Vagina (tissue), 2 donors: ENCODE measurements around the gene TM9SF4. TPM values are rescaled to one million over a fixed set of nuclear protein-coding genes. Genes with fewer than 3 reads are reported as not detected.

Experiments
- DNase-seq, 2 donors: peaks; one replicate each; pipeline ENCODE4 v3.0.0-alpha.2; 2017; ENCODE audit errors: extremely low spot score in 2 of 2
- H3K27ac ChIP-seq: fragments of 200-600 bp; sonication (generic); one replicate; pipeline ENCODE4 v1.5.1; 2019
- H3K27me3 ChIP-seq: fragments of 200-600 bp; sonication (generic); one replicate; pipeline ENCODE4 v1.5.1; 2019
- H3K36me3 ChIP-seq, 2 donors: fragments of 200-600 bp; sonication (generic); one replicate each; pipeline ENCODE4 v1.5.1; 2017 to 2019
- H3K4me1 ChIP-seq: fragments of 200-600 bp; sonication (generic); one replicate; pipeline ENCODE4 v1.5.1; 2019
- H3K4me3 ChIP-seq, 2 donors: fragments of 200-600 bp; sonication (generic); 1 replicate in 1 of 2; 2 replicates in 1 of 2; pipeline ENCODE4 v1.5.1; 2016 to 2019
- H3K9me3 ChIP-seq: fragments of 200-600 bp; sonication (generic); one replicate; pipeline ENCODE4 v1.5.1; 2019
- POLR2A ChIP-seq, 2 donors: fragments of 450-650 bp; IDR thresholded peaks; one replicate each; pipeline ENCODE4 v1.6.1; 2017; ENCODE audit warnings: antibody characterized with exemption in 2 of 2, mild to moderate bottlenecking in 2 of 2, moderate library complexity in 2 of 2
- POLR2AphosphoS5 ChIP-seq, 2 donors: sonication (generic); formaldehyde crosslinking; IDR thresholded peaks; one replicate each; pipeline ENCODE4 v1.9.0; 2017; ENCODE audit warnings: antibody characterized with exemption in 2 of 2, mild to moderate bottlenecking in 2 of 2, low read depth in 1 of 2; ENCODE audit not compliant: insufficient read depth in 1 of 2
- intact Hi-C: fragments of 100-400 bp; cut with DNase I; formaldehyde crosslinking; loops from one replicate; pipeline ENCODE4 v1.15.1; 2023
- total RNA-seq: library from RNA; depleted of rRNA; stranded (reverse); fragments of >200 nt; gene quantifications from one replicate; pipeline ENCODE4 v1.2.3, GENCODE V29; 2016
- TF ChIP-seq, protein P1 (sequence below), 3 experiments: fragments of 450-650 bp in 2 of 3; fragments of 200-600 bp in 1 of 3; sonication (generic) in 1 of 3; IDR thresholded peaks; one replicate each; pipeline ENCODE4 v1.5.1; 2017 to 2019; ENCODE audit warnings: antibody characterized with exemption in 3 of 3, mild to moderate bottlenecking in 2 of 3, moderate library complexity in 2 of 3

The TM9SF4 gene
- total RNA-seq, 1 donor from 2014 or later = 32.2 TPM

DNA sequence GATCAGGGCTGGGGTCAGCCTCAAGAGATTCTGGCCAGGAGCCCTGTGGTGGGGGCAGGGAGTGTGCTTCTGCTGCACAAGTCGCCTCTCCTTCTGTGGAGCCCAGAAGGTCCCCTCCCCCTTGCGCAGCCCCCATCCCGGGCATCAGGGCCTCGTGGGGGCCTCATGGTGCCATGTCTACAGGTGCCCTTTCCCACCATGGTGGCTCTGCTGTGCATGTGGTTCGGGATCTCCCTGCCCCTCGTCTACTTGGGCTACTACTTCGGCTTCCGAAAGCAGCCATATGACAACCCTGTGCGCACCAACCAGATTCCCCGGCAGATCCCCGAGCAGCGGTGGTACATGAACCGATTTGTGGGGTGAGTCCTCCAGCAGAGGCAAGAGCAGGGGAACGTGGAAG, 48.1 kb downstream of the TM9SF4 start:
- DNase-seq = no peak
- intact Hi-C loops = loop anchor here (10.0 kb wide), 1 partner anchor 1037 kb away; no protein-coding TSS in a partner anchor
- Histone ChIP-seq H3K4me1 (peaks cover 12% of the 10 kb centered on the region), H3K4me3 (no peak overlapping the region), H3K36me3 (peaks cover 0 to 75% of the 10 kb centered on the region in 2 donors), H3K27ac (no peak overlapping the region), H3K27me3 (no peaks in the 10 kb centered on the region), H3K9me3 (no peaks in the 10 kb centered on the region)
- TF ChIP-seq POLR2A (IDR thresholded peaks at IDR 0.05) (no peak), POLR2AphosphoS5 (IDR thresholded peaks at IDR 0.05; ENCODE audit: insufficient read depth in 1 of 2, low read depth in 1 of 2) (no peak)
- TF ChIP-seq, protein P1, sequence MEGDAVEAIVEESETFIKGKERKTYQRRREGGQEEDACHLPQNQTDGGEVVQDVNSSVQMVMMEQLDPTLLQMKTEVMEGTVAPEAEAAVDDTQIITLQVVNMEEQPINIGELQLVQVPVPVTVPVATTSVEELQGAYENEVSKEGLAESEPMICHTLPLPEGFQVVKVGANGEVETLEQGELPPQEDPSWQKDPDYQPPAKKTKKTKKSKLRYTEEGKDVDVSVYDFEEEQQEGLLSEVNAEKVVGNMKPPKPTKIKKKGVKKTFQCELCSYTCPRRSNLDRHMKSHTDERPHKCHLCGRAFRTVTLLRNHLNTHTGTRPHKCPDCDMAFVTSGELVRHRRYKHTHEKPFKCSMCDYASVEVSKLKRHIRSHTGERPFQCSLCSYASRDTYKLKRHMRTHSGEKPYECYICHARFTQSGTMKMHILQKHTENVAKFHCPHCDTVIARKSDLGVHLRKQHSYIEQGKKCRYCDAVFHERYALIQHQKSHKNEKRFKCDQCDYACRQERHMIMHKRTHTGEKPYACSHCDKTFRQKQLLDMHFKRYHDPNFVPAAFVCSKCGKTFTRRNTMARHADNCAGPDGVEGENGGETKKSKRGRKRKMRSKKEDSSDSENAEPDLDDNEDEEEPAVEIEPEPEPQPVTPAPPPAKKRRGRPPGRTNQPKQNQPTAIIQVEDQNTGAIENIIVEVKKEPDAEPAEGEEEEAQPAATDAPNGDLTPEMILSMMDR (IDR thresholded peaks at IDR 0.05) = no peak

- Histone ChIP-seq H3K36me3 (peaks cover 0 to 75% of the 10 kb centered on the region in 2 donors), H3K4me1 (peaks cover 12% of the 10 kb centered on the region), H3K27ac (no peak overlapping the region), H3K27me3 (no peaks in the 10 kb centered on the region), H3K9me3 (no peaks in the 10 kb centered on the region), H3K4me3 (no peak overlapping the region)
- no peak for DNase-seq
- TF ChIP-seq POLR2A (IDR thresholded peaks at IDR 0.05) (no peak), POLR2AphosphoS5 (IDR thresholded peaks at IDR 0.05; ENCODE audit: insufficient read depth in 1 of 2, low read depth in 1 of 2) (no peak)
- TF ChIP-seq, protein P1 (IDR thresholded peaks at IDR 0.05) = no peak
- intact Hi-C loops = loop anchor here (10.0 kb wide), 1 partner anchor 1036 kb away; no protein-coding TSS in a partner anchor
Measured at GRCh38 chr20:32158351-32158750, 48.8 kb downstream of the TM9SF4 start.

- H3K4me3 ChIP-seq = no peak overlapping the region
- TF ChIP-seq POLR2AphosphoS5 (IDR thresholded peaks at IDR 0.05; ENCODE audit: insufficient read depth in 1 of 2, low read depth in 1 of 2) (no peak), POLR2A (IDR thresholded peaks at IDR 0.05) (no peak)
- TF ChIP-seq, protein P1 (IDR thresholded peaks at IDR 0.05) = no peak
- H3K27me3 ChIP-seq = no peaks in the 10 kb centered on the region
- no peaks in the 10 kb centered on the region for H3K9me3 ChIP-seq
- H3K27ac ChIP-seq = no peak overlapping the region
- H3K36me3 ChIP-seq = peaks cover 0 to 74% of the 10 kb centered on the region in 2 donors
- intact Hi-C loops = loop anchor here (10.0 kb wide), 1 partner anchor 1036 kb away; no protein-coding TSS in a partner anchor
- H3K4me1 ChIP-seq = peaks cover 12% of the 10 kb centered on the region
- no peak for DNase-seq
Measured at GRCh38 chr20:32158943-32159660, 49.6 kb downstream of the TM9SF4 start.

DNA sequence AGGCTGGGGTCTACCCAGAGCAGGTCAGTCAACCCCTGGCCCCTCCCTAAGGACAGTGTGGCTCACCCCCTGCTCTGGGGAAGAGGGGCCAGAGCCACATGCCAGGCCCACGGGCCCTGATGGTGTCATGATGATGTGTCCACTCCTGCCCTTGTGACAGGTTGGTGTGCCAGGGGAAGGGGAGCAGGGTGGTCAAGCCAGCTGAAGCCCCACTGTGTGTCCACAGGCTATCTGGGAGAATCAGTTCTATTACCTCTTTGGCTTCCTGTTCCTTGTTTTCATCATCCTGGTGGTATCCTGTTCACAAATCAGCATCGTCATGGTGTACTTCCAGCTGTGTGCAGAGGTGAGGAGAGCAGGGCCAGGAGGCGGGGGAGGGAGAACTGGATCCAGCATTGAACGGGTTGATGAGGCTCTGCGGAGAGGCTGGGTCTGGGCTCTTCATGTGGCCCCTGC, 50.3 kb downstream of the TM9SF4 start:
- H3K9me3 ChIP-seq = no peaks in the 10 kb centered on the region
- H3K4me1 ChIP-seq = peaks cover 9% of the 10 kb centered on the region
- no peaks in the 10 kb centered on the region for H3K27me3 ChIP-seq
- H3K4me3 ChIP-seq = no peak overlapping the region
- intact Hi-C loops = loop anchor here (10.0 kb wide), 1 partner anchor 1035 kb away; no protein-coding TSS in a partner anchor
- H3K36me3 ChIP-seq = peaks cover 0 to 75% of the 10 kb centered on the region in 2 donors
- DNase-seq = no peak
- H3K27ac ChIP-seq = no peak overlapping the region
- TF ChIP-seq POLR2AphosphoS5 (IDR thresholded peaks at IDR 0.05; ENCODE audit: insufficient read depth in 1 of 2, low read depth in 1 of 2) (no peak), POLR2A (IDR thresholded peaks at IDR 0.05) (no peak)
- TF ChIP-seq, protein P1 (IDR thresholded peaks at IDR 0.05) = no peak

GRCh38 chr20:32160341-32160740, 50.8 kb downstream of the TM9SF4 start:
- intact Hi-C loops = no loop called here
- H3K36me3 ChIP-seq = peaks cover 0 to 77% of the 10 kb centered on the region in 2 donors

More at GRCh38 chr20:32160341-32160740, 50.8 kb downstream of the TM9SF4 start:
- no peak overlapping the region for H3K27ac ChIP-seq
- TF ChIP-seq POLR2A (IDR thresholded peaks at IDR 0.05) (no peak), POLR2AphosphoS5 (IDR thresholded peaks at IDR 0.05; ENCODE audit: insufficient read depth in 1 of 2, low read depth in 1 of 2) (no peak)
- TF ChIP-seq, protein P1 (IDR thresholded peaks at IDR 0.05) = no peak
- DNase-seq = no peak
- H3K4me1 ChIP-seq = peaks cover 3% of the 10 kb centered on the region
- H3K4me3 ChIP-seq = no peak overlapping the region
- H3K9me3 ChIP-seq = no peaks in the 10 kb centered on the region
- H3K27me3 ChIP-seq = no peaks in the 10 kb centered on the region
